ENCODE data around the gene P2RX1.

Gene P2RX1

GRCh38 chr17:3924512-3925350, 8.5 kb upstream of the P2RX1 start:
- Histone ChIP-seq H2BK12ac (ENCODE audit: low read length) (peak overlapping the region; percentile 22), H3K4me2 (ENCODE audit: insufficient read depth, low read length, poor library complexity, severe bottlenecking) (no peak overlapping the region), H3K14ac (ENCODE audit: low read length) (peak overlapping the region; percentile 98), H3K23ac (ENCODE audit: low read depth, low read length, poor library complexity) (peak overlapping the region; percentile 3), H2BK5ac (ENCODE audit: low read length) (peak overlapping the region; percentile 24), H2AK5ac (ENCODE audit: low read depth, low read length) (peak overlapping the region; percentile 83), H3K9ac (ENCODE audit: low read depth, low read length, poor library complexity) (peak overlapping the region; percentile 60), H2BK120ac (ENCODE audit: low read depth, low read length) (no peak overlapping the region), H2AFZ (ENCODE audit: low read length) (peak overlapping the region; percentile 89), H3K36me3 (replicated peaks in 1 of 2; ENCODE audit: control insufficient read depth in 2 of 2, insufficient read depth in 2 of 2, low read length in 2 of 2) (no peaks in the 10 kb centered on the region), H3K9me3 (replicated peaks in 1 of 2; ENCODE audit: control insufficient read depth in 2 of 2, insufficient read depth in 1 of 2, low read depth in 1 of 2, low read length in 2 of 2) (no peaks in the 10 kb centered on the region), H3K4ac (ENCODE audit: low read length) (peak overlapping the region; percentile 53), H2BK15ac (ENCODE audit: low read length) (peak overlapping the region; percentile 37), H3K27me3 (ENCODE audit: control insufficient read depth in 3 of 3, insufficient read depth in 3 of 3, low read depth in 1 of 3, low read length in 3 of 3) (peaks cover 0 to 45% (median 0%) of the 10 kb centered on the region in 3 experiments), H4K8ac (ENCODE audit: low read depth, low read length) (peak overlapping the region; percentile 82), H3K4me3 (ENCODE audit: low read length in 2 of 2) (no peak overlapping the region), H4K91ac (ENCODE audit: low read depth, low read length, poor library complexity) (no peak overlapping the region), H3K4me1 (ENCODE audit: control insufficient read depth in 2 of 2, insufficient read depth in 1 of 2, low read depth in 1 of 2, low read length in 2 of 2) (peaks cover 10 to 12% of the 10 kb centered on the region in 2 donors), H3K27ac (replicated peaks; ENCODE audit: low read length) (no peak overlapping the region), H3K79me1 (ENCODE audit: low read depth, low read length) (no peaks in the 10 kb centered on the region), H3K18ac (ENCODE audit: low read length) (peak overlapping the region; percentile 64)
- no CpG with 5 or more reads among the region's 40 CpGs for WGBS, 2 donors (ENCODE audit: extremely low coverage in 2 of 2, insufficient read length in 2 of 2, insufficient replicate concordance in 1 of 2)
- no peak for DNase-seq (ENCODE audit: low spot score)

GRCh38 chr17:3923466-3924190, 7.4 kb upstream of the P2RX1 start:
- peaks cover 10 to 12% of the 10 kb centered on the region in 2 donors for H3K4me1 ChIP-seq (ENCODE audit: control insufficient read depth in 2 of 2, insufficient read depth in 1 of 2, low read depth in 1 of 2, low read length in 2 of 2)
- no peak overlapping the region for H3K14ac ChIP-seq (ENCODE audit: low read length)
- no peaks in the 10 kb centered on the region for H3K36me3 ChIP-seq (replicated peaks in 1 of 2; ENCODE audit: control insufficient read depth in 2 of 2, insufficient read depth in 2 of 2, low read length in 2 of 2)
- no peak overlapping the region for H2AK5ac ChIP-seq (ENCODE audit: low read depth, low read length)
- H2BK5ac ChIP-seq (ENCODE audit: low read length): no peak overlapping the region
- H4K8ac ChIP-seq (ENCODE audit: low read depth, low read length): no peak overlapping the region
- H2BK120ac ChIP-seq (ENCODE audit: low read depth, low read length): no peak overlapping the region
- H3K9me3 ChIP-seq (replicated peaks in 1 of 2; ENCODE audit: control insufficient read depth in 2 of 2, insufficient read depth in 1 of 2, low read depth in 1 of 2, low read length in 2 of 2): no peaks in the 10 kb centered on the region
- no peak overlapping the region for H3K18ac ChIP-seq (ENCODE audit: low read length)
- no peak overlapping the region for H3K9ac ChIP-seq (ENCODE audit: low read depth, low read length, poor library complexity)
- no CpG with 5 or more reads among the region's 18 CpGs for WGBS, 2 donors (ENCODE audit: extremely low coverage in 2 of 2, insufficient read length in 2 of 2, insufficient replicate concordance in 1 of 2)
- no peak overlapping the region for H3K4me3 ChIP-seq (ENCODE audit: low read length in 2 of 2)
- no peak overlapping the region for H2BK15ac ChIP-seq (ENCODE audit: low read length)
- DNase-seq (ENCODE audit: low spot score): no peak
- no peaks in the 10 kb centered on the region for H3K79me1 ChIP-seq (ENCODE audit: low read depth, low read length)
- H3K4me2 ChIP-seq (ENCODE audit: insufficient read depth, low read length, poor library complexity, severe bottlenecking): no peak overlapping the region
- H3K4ac ChIP-seq (ENCODE audit: low read length): no peak overlapping the region
- H3K27me3 ChIP-seq (ENCODE audit: control insufficient read depth in 3 of 3, insufficient read depth in 3 of 3, low read depth in 1 of 3, low read length in 3 of 3): peaks cover 0 to 48% (median 0%) of the 10 kb centered on the region in 3 experiments
- H3K27ac ChIP-seq (replicated peaks; ENCODE audit: low read length): no peak overlapping the region
- no peak overlapping the region for H4K91ac ChIP-seq (ENCODE audit: low read depth, low read length, poor library complexity)
- H3K23ac ChIP-seq (ENCODE audit: low read depth, low read length, poor library complexity): no peak overlapping the region
- H2BK12ac ChIP-seq (ENCODE audit: low read length): no peak overlapping the region
- no peak overlapping the region for H2AFZ ChIP-seq (ENCODE audit: low read length)

GRCh38 chr17:3922765-3923164, 6.5 kb upstream of the P2RX1 start:
- Histone ChIP-seq H2BK120ac (ENCODE audit: low read depth, low read length) (no peak overlapping the region), H3K4me1 (ENCODE audit: control insufficient read depth in 2 of 2, insufficient read depth in 1 of 2, low read depth in 1 of 2, low read length in 2 of 2) (peaks cover 10 to 12% of the 10 kb centered on the region in 2 donors), H2BK12ac (ENCODE audit: low read length) (no peak overlapping the region), H2AK5ac (ENCODE audit: low read depth, low read length) (no peak overlapping the region), H3K14ac (ENCODE audit: low read length) (no peak overlapping the region), H3K4ac (ENCODE audit: low read length) (no peak overlapping the region), H3K18ac (ENCODE audit: low read length) (no peak overlapping the region), H2BK15ac (ENCODE audit: low read length) (no peak overlapping the region), H3K36me3 (replicated peaks in 1 of 2; ENCODE audit: control insufficient read depth in 2 of 2, insufficient read depth in 2 of 2, low read length in 2 of 2) (no peaks in the 10 kb centered on the region), H3K27me3 (ENCODE audit: control insufficient read depth in 3 of 3, insufficient read depth in 3 of 3, low read depth in 1 of 3, low read length in 3 of 3) (peaks cover 0 to 46% (median 0%) of the 10 kb centered on the region in 3 experiments), H3K9me3 (replicated peaks in 1 of 2; ENCODE audit: control insufficient read depth in 2 of 2, insufficient read depth in 1 of 2, low read depth in 1 of 2, low read length in 2 of 2) (no peaks in the 10 kb centered on the region), H3K9ac (ENCODE audit: low read depth, low read length, poor library complexity) (no peak overlapping the region), H4K91ac (ENCODE audit: low read depth, low read length, poor library complexity) (no peak overlapping the region), H2BK5ac (ENCODE audit: low read length) (no peak overlapping the region), H3K23ac (ENCODE audit: low read depth, low read length, poor library complexity) (no peak overlapping the region), H3K79me1 (ENCODE audit: low read depth, low read length) (no peaks in the 10 kb centered on the region), H3K4me3 (ENCODE audit: low read length in 2 of 2) (no peak overlapping the region), H3K4me2 (ENCODE audit: insufficient read depth, low read length, poor library complexity, severe bottlenecking) (no peak overlapping the region), H2AFZ (ENCODE audit: low read length) (no peak overlapping the region), H4K8ac (ENCODE audit: low read depth, low read length) (no peak overlapping the region), H3K27ac (replicated peaks; ENCODE audit: low read length) (no peak overlapping the region)
- WGBS, 2 donors (ENCODE audit: extremely low coverage in 2 of 2, insufficient read length in 2 of 2, insufficient replicate concordance in 1 of 2): no CpG with 5 or more reads among the region's 7 CpGs
- no peak for DNase-seq (ENCODE audit: low spot score)

Data from neuronal stem cell (in vitro differentiated cells).